ENCODE results near the gene RPL3. TPM values are rescaled to one million over a fixed set of nuclear protein-coding genes. Genes with fewer than 3 reads are reported as not detected.
A peak's percentile ranks its signal among the peaks of the same experiment; 100 is the strongest.
"Not testable (repeated sequence)": the region's sequence is repeated elsewhere in the genome, so short reads cannot be mapped to it uniquely, and the experiment has no call there.

Gene RPL3
- total and polyA plus RNA-seq, 4 donors, result 1,469 to 4,700 (median 2,307) TPM

DNA sequence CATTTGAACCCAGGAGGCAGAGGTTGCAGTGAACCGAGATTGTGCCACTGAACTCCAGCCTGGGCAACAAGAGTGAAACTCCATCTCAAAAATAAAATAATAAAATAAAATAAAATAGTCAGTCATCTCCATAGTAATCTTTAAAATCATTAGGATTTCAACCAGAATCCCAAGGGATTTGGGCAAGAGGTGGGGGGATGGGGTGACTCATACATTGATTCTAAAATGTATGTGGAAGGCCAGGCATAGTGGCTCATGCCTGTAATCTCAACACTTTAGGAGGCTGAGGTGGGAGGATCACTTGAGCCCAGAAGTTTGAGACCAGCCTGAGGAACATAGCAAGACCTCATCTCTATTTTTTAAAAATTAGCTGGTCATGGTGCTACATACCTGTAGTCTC, 11.1 kb upstream of the RPL3 start:
- ATAC-seq (ENCODE audit: low FRiP score); H3K36me3 ChIP-seq (ENCODE audit: control insufficient read depth in 1 of 2, insufficient read depth in 2 of 2, low read length in 1 of 2); H3K4me1 ChIP-seq (ENCODE audit: control insufficient read depth in 1 of 2, insufficient read depth in 2 of 2, low read length in 2 of 2); H3K27ac ChIP-seq (ENCODE audit: low read depth in 1 of 2, low read length in 2 of 2); DNase-seq; H3K27me3 ChIP-seq (ENCODE audit: control insufficient read depth in 1 of 2, insufficient read depth in 2 of 2, low read length in 1 of 2); H3K4me3 ChIP-seq (ENCODE audit: low read length in 2 of 2); H3K9me3 ChIP-seq (ENCODE audit: control insufficient read depth, low read length); intact Hi-C loops (cut with DNase I): not testable (repeated sequence)
- WGBS, 2 donors, result 92 to 100% methylated on average over 1 of the region's 1 CpG

DNA sequence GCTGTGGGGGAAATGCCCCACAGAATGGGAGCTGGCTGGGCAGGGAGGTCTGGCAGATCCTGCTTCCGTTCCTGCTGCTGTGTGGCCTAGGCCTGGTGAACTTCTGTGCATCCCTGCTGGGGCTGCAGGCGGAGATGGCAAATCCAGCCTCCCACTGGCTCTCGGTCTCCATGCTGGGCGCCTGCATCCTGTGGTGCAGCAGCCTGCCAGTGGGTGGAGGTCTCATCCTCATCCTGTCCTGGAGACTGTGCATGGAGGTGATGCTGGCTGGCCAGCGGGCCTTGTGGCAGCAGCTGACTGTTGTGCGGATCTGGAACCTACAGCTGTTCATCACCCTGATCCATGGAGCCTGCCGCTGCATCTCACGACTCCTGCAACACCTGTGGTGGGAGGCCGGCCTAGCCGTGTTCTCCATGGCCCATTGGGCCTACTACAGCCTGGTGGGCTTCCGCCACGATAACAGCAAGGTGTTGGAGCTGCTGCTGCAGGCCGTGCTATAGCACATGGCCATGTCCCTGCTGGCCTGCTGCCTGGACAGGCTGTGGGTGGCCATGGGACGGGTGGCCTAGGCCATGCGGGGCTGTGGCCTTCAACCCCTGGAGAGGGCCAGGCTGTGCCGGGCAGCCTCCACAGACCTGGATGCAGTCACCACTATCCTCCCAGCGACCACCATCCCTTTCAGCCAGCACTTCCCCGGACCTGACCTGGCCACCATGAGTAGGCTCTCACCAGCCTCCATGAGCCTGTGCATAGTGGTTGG, 8.8 kb upstream of the RPL3 start:
- peak; percentile 29 for ATAC-seq (ENCODE audit: low FRiP score)
- H3K36me3 ChIP-seq (ENCODE audit: control insufficient read depth in 1 of 2, insufficient read depth in 2 of 2, low read length in 1 of 2), result no peaks in the 10 kb centered on the region
- H3K27me3 ChIP-seq (ENCODE audit: control insufficient read depth in 1 of 2, insufficient read depth in 2 of 2, low read length in 1 of 2), result no peaks in the 10 kb centered on the region
- no peaks in the 10 kb centered on the region for H3K9me3 ChIP-seq (ENCODE audit: control insufficient read depth, low read length)
- intact Hi-C loops (cut with DNase I), result no loop called here
- H3K27ac ChIP-seq (ENCODE audit: low read depth in 1 of 2, low read length in 2 of 2), result no peak overlapping the region
- H3K4me1 ChIP-seq (ENCODE audit: control insufficient read depth in 1 of 2, insufficient read depth in 2 of 2, low read length in 2 of 2), result no peaks in the 10 kb centered on the region
- WGBS, 2 donors, result 87 to 93% methylated on average over 18 of the region's 18 CpGs
- no peak overlapping the region for H3K4me3 ChIP-seq (ENCODE audit: low read length in 2 of 2)
- no peak for DNase-seq

DNA sequence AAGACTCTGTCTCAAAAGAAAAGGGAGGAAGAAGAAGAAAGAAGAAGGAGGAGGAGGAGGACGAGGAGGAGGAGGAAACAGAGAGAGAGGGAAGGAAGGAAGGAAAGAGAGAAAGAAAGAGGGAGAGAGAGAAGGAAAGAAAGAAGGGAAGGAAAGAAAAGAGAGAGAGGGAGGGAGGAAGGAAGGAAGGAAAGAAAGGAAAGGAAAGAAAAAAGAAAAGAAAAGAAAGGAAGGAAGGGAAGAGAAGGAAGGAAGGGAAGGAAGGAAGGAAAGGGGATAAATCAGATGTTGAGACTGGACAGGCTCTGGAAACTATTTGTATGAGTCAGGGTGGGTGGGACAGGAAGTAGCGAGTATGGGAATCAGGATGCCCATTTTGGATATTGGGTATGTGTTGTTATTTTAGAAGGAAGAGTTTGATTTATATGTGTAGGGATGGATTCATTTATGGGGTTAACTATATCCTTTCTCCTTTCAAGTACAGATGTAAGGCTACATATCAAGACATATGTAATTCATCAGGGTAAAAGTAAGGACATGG, 6.0 kb upstream of the RPL3 start:
- Histone ChIP-seq H3K4me1 (ENCODE audit: control insufficient read depth in 1 of 2, insufficient read depth in 2 of 2, low read length in 2 of 2) (no peaks in the 10 kb centered on the region), H3K4me3 (ENCODE audit: low read length in 2 of 2) (no peak overlapping the region), H3K27ac (ENCODE audit: low read depth in 1 of 2, low read length in 2 of 2) (no peak overlapping the region), H3K9me3 (ENCODE audit: control insufficient read depth, low read length) (no peaks in the 10 kb centered on the region), H3K36me3 (ENCODE audit: control insufficient read depth in 1 of 2, insufficient read depth in 2 of 2, low read length in 1 of 2) (no peaks in the 10 kb centered on the region), H3K27me3 (ENCODE audit: control insufficient read depth in 1 of 2, insufficient read depth in 2 of 2, low read length in 1 of 2) (no peaks in the 10 kb centered on the region)
- DNase-seq (no peak), ATAC-seq (ENCODE audit: low FRiP score) (no peak)
- WGBS, 2 donors, result 57 to 77% methylated on average over 2 of the region's 2 CpGs
- intact Hi-C loops (cut with DNase I), result no loop called here

DNA sequence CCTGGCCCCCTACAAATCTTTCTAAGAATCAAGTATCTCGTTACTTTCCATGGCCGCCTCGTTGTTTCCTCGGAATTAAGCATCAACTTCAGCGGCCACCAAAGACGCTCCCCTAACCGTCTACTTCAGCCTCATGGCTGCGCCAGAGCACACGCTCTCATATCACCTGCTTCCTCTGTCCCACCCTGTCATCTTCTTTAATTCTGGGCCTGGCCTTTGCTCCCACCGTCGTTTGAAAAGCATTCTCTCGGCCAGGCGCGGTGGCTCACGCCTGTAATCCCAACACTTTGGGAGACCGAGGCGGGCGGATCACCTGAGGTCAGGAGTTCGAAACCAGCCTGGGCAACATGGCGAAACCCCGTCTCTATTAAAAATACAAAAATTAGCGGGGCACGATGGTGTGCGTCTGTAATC, 1.2 kb upstream of the RPL3 start:
- H3K27me3 ChIP-seq (ENCODE audit: control insufficient read depth in 1 of 2, insufficient read depth in 2 of 2, low read length in 1 of 2); H3K4me3 ChIP-seq (ENCODE audit: low read length in 2 of 2); intact Hi-C loops (cut with DNase I); H3K36me3 ChIP-seq (ENCODE audit: control insufficient read depth in 1 of 2, insufficient read depth in 2 of 2, low read length in 1 of 2); H3K9me3 ChIP-seq (ENCODE audit: control insufficient read depth, low read length); H3K4me1 ChIP-seq (ENCODE audit: control insufficient read depth in 1 of 2, insufficient read depth in 2 of 2, low read length in 2 of 2); ATAC-seq (ENCODE audit: low FRiP score): not testable (repeated sequence)
- peak overlapping the region in 1 of 2 donors; percentile 43 for H3K27ac ChIP-seq (ENCODE audit: low read depth in 1 of 2, low read length in 2 of 2)
- WGBS, 2 donors, result 89 to 92% methylated on average over 23 to 24 of the region's 24 CpGs
- DNase-seq, result peak in 1 of 2 donors; percentile 57

DNA sequence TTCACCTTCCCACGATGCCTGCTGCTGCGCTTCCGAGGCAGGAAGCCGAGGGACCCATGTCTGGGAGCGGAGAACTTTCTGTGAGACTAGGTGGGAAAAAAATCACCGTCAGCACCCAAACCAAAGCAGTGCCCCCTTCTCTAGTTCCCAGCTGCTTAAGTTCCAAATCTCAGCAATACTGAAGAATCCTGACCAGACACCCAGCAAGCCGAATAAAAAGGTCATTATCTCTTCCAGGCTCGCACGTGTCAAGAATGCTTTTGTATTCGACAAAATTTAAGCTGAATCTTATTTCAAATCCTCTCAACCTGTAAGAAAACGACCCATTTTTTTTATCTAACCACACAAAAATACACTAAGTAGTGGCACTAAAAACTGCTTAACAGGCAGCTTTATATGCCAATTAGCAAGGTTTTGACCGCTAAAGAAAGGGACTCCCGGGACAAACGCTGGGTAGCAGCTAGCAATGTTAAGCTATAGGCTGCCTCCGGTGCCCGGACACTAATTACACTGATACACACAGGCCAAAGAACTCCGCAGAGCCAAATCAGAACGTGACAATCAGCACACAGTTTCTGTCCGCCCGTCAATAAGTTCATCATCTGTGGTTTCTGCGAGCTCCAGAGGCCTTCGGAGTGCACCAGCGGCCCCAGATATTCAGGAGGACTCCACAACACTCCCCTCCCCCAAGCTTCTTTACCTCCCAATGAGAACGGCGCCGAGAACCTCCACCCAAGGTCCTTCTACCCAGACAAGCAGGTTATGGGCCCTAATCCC, 728 bp downstream of the RPL3 start:
- H3K4me1 ChIP-seq (ENCODE audit: control insufficient read depth in 1 of 2, insufficient read depth in 2 of 2, low read length in 2 of 2), result no peaks in the 10 kb centered on the region
- intact Hi-C loops (cut with DNase I), result loop anchor here (1.0 to 10.0 kb wide), 4 partner anchors 166 to 444 kb away; partner anchors contain the start of genes CBX6 (in 2 of the 2), ATF4 (in 1 of the 2), CBX7 (in 1 of the 2) and RPS19BP1 (in 1 of the 2)
- 4 to 5% methylated on average over 23 to 26 of the region's 26 CpGs for WGBS, 2 donors
- no peak for ATAC-seq (ENCODE audit: low FRiP score)
- peak; percentile 54 to 72 for DNase-seq
- H3K27me3 ChIP-seq (ENCODE audit: control insufficient read depth in 1 of 2, insufficient read depth in 2 of 2, low read length in 1 of 2), result no peaks in the 10 kb centered on the region
- H3K4me3 ChIP-seq (ENCODE audit: low read length in 2 of 2), result peak overlapping the region; percentile 35 to 89
- peaks cover 0 to 18% of the 10 kb centered on the region in 2 donors for H3K36me3 ChIP-seq (ENCODE audit: control insufficient read depth in 1 of 2, insufficient read depth in 2 of 2, low read length in 1 of 2)
- no peaks in the 10 kb centered on the region for H3K9me3 ChIP-seq (ENCODE audit: control insufficient read depth, low read length)
- peak overlapping the region; percentile 34 to 44 for H3K27ac ChIP-seq (ENCODE audit: low read depth in 1 of 2, low read length in 2 of 2)

DNA sequence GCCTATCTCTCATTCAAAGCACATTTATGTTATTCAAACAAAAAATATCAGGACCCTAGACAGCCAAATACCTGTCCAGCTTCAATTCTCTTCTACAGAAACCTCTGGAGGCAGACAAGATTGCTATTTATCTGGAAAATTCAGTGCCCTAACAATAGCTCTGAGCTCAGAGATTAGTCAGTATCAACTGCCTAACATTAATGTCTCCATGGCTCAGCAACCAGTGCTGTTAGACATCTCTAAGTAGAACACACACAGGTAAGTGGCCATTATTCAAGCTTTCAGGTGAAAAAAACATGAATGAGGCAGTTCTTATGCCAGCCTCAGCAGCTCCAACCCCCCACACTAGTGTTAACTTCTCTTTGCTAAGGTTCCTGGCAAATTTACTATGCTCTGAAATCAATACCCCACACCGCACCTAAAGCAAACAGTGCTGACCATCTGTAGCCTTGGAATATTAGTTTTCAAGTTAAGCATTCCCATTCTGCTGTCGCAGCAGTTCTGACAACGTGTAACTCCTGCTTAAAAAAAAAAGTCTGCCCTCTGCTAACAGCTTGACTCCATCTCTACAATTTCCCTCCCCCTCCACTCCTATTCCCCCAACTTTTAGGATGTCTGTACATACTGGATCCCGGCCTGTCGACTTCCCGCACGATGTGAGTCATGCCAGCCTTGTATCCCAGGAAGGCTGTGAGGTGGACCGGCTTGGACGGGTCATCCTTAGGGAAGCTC, 1.5 kb downstream of the RPL3 start:
- intact Hi-C loops (cut with DNase I), result loop anchor here (2.0 to 10.0 kb wide), 3 partner anchors 207 to 443 kb away; partner anchors contain the start of genes CBX6 (in 2 of the 2), ATF4 (in 1 of the 2) and RPS19BP1 (in 1 of the 2)
- Histone ChIP-seq H3K27me3 (ENCODE audit: control insufficient read depth in 1 of 2, insufficient read depth in 2 of 2, low read length in 1 of 2) (no peaks in the 10 kb centered on the region), H3K36me3 (ENCODE audit: control insufficient read depth in 1 of 2, insufficient read depth in 2 of 2, low read length in 1 of 2) (peaks cover under 1 to 22% of the 10 kb centered on the region in 2 donors), H3K9me3 (ENCODE audit: control insufficient read depth, low read length) (no peaks in the 10 kb centered on the region), H3K4me1 (ENCODE audit: control insufficient read depth in 1 of 2, insufficient read depth in 2 of 2, low read length in 2 of 2) (no peaks in the 10 kb centered on the region), H3K27ac (ENCODE audit: low read depth in 1 of 2, low read length in 2 of 2) (no peak overlapping the region), H3K4me3 (ENCODE audit: low read length in 2 of 2) (peak overlapping the region in 1 of 2 donors; percentile 89)
- no peak for ATAC-seq (ENCODE audit: low FRiP score)
- WGBS, 2 donors, result 10 to 14% methylated on average over 8 to 9 of the region's 9 CpGs
- peak in 1 of 2 donors; percentile 76 for DNase-seq

DNA sequence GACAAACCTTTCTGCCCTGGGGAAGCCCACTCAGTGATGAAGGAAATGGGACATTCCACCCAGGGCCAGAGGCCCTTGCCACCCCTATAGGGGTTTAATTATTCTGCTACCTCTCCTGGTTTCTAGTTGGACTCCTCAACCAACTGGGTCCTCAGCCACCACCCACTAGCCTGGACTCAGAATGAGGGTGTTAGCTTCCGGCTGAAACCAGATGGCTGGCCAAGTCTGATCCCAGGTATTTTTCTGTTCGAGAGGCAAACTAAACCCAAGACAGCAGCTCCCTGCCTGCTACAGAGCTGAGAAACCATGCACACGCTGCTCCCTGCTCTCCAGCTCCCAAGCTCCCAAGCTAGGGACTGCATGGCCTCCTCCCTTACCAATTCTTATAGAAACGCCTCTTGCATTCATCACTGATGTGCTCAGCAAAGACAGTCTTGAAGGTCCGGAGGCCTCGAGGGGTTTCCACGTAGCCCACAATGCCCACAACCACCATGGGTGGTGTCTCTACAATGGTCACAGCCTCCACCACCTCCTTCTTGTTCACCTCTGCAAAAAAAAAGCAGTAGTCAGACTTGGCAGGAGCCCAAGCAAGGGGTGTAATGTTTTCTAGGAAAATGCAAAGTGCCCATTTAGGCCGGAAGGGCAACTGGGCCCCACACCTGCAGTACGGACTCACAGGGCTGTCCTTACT, 2.2 kb downstream of the RPL3 start:
- ATAC-seq (ENCODE audit: low FRiP score) (no peak), DNase-seq (peak in 1 of 2 donors; percentile 41)
- peaks cover 4 to 25% of the 10 kb centered on the region in 2 donors for H3K36me3 ChIP-seq (ENCODE audit: control insufficient read depth in 1 of 2, insufficient read depth in 2 of 2, low read length in 1 of 2)
- no peaks in the 10 kb centered on the region for H3K4me1 ChIP-seq (ENCODE audit: control insufficient read depth in 1 of 2, insufficient read depth in 2 of 2, low read length in 2 of 2)
- intact Hi-C loops (cut with DNase I), result loop anchor here (10.0 kb wide), 2 partner anchors 208 to 442 kb away; partner anchors contain the start of genes CBX6 (in 2 of the 2) and ATF4 (in 1 of the 2)
- H3K27ac ChIP-seq (ENCODE audit: low read depth in 1 of 2, low read length in 2 of 2), result no peak overlapping the region
- WGBS, 2 donors, result 52 to 56% methylated on average over 9 of the region's 9 CpGs
- no peaks in the 10 kb centered on the region for H3K9me3 ChIP-seq (ENCODE audit: control insufficient read depth, low read length)
- H3K27me3 ChIP-seq (ENCODE audit: control insufficient read depth in 1 of 2, insufficient read depth in 2 of 2, low read length in 1 of 2), result no peaks in the 10 kb centered on the region
- no peak overlapping the region for H3K4me3 ChIP-seq (ENCODE audit: low read length in 2 of 2)

Measured in aorta (tissue), 5 donors.